ENCODE data around the gene KLHL42. TPM values are rescaled to one million over a fixed set of nuclear protein-coding genes. Genes with fewer than 3 reads are reported as not detected.

KLHL42 gene
- total RNA-seq, 2 donors from 2014 or later = 32.7 to 36.6 TPM

- 67 to 76% methylated on average over 5 of the region's 5 CpGs for WGBS, 2 donors
- Histone ChIP-seq H3K27me3 (no peaks in the 10 kb centered on the region), H3K36me3 (replicated peaks in 1 of 2; ENCODE audit: insufficient read depth in 1 of 2, low read depth in 2 of 2) (no peaks in the 10 kb centered on the region), H3K4me1 (peaks cover 33% of the 10 kb centered on the region), H3K27ac (peak overlapping the region in 2 of 4 donors; percentile 9 to 38), H3K4me3 (no peak overlapping the region), H3K9me3 (no peaks in the 10 kb centered on the region)
- TF ChIP-seq CTCF (IDR thresholded peaks at IDR 0.05) = no peak
- TF ChIP-seq POLR2A (IDR thresholded peaks at IDR 0.05) = no peak
- intact Hi-C loops (cut with DNase I) = loop anchor here (10.0 kb wide), 1 partner anchor 86 kb away; no protein-coding TSS in a partner anchor
- ATAC-seq (no peak), DNase-seq (no peak)
These were observed 40.5 kb downstream of the KLHL42 start for GRCh38 chr12:27820564-27820963.

- 14 to 15% methylated on average over 7 of the region's 7 CpGs for WGBS, 2 donors
- H3K4me3 ChIP-seq = no peak overlapping the region
- H3K36me3 ChIP-seq (replicated peaks in 1 of 2; ENCODE audit: insufficient read depth in 1 of 2, low read depth in 2 of 2) = no peaks in the 10 kb centered on the region
- H3K27ac ChIP-seq = no peak overlapping the region
- TF ChIP-seq POLR2A (IDR thresholded peaks at IDR 0.05) (no peak), CTCF (IDR thresholded peaks at IDR 0.05) (peak; percentile 56 to 81 (median 80))
- intact Hi-C loops (cut with DNase I) = loop anchor here (10.0 kb wide), 1 partner anchor 87 kb away; no protein-coding TSS in a partner anchor
- no peaks in the 10 kb centered on the region for H3K27me3 ChIP-seq
- peak; percentile 44 to 67 (median 56) for DNase-seq
- H3K4me1 ChIP-seq = peaks cover 33% of the 10 kb centered on the region
- H3K9me3 ChIP-seq = no peaks in the 10 kb centered on the region
- ATAC-seq = peak; percentile 84
These were observed 41.4 kb downstream of the KLHL42 start for GRCh38 chr12:27821259-27821973.

- Histone ChIP-seq H3K4me1 (peaks cover 33% of the 10 kb centered on the region), H3K27me3 (no peaks in the 10 kb centered on the region), H3K27ac (no peak overlapping the region), H3K36me3 (replicated peaks in 1 of 2; ENCODE audit: insufficient read depth in 1 of 2, low read depth in 2 of 2) (no peaks in the 10 kb centered on the region), H3K4me3 (no peak overlapping the region), H3K9me3 (no peaks in the 10 kb centered on the region)
- no peak for ATAC-seq
- no peak for DNase-seq
- intact Hi-C loops (cut with DNase I) = loop anchor here (10.0 kb wide), 1 partner anchor 87 kb away; no protein-coding TSS in a partner anchor
- WGBS, 2 donors = 71 to 74% methylated on average over 9 of the region's 9 CpGs
- no peak for TF ChIP-seq POLR2A (IDR thresholded peaks at IDR 0.05)
- TF ChIP-seq CTCF (IDR thresholded peaks at IDR 0.05) = no peak
These were observed 42.2 kb downstream of the KLHL42 start for GRCh38 chr12:27822076-27822712.

- no peak for DNase-seq
- H3K27me3 ChIP-seq = no peaks in the 10 kb centered on the region
- intact Hi-C loops (cut with DNase I) = loop anchor here (10.0 kb wide), 1 partner anchor 88 kb away; no protein-coding TSS in a partner anchor
- TF ChIP-seq CTCF (IDR thresholded peaks at IDR 0.05) (no peak), POLR2A (IDR thresholded peaks at IDR 0.05) (no peak)
- no peak overlapping the region for H3K4me3 ChIP-seq
- WGBS, 2 donors = 89 to 92% methylated on average over 5 of the region's 5 CpGs
- no peak for ATAC-seq
- peaks cover 26% of the 10 kb centered on the region for H3K4me1 ChIP-seq
- H3K36me3 ChIP-seq (replicated peaks in 1 of 2; ENCODE audit: insufficient read depth in 1 of 2, low read depth in 2 of 2) = no peaks in the 10 kb centered on the region
- no peak overlapping the region for H3K27ac ChIP-seq
- H3K9me3 ChIP-seq = no peaks in the 10 kb centered on the region
These were observed 43.0 kb downstream of the KLHL42 start for GRCh38 chr12:27823038-27823437.

All from body of pancreas (tissue), 4 donors.